HEK293 (cell line): ENCODE data around the gene NOSIP.

Experiments
- KLF1 ChIP-seq: fragments of 450-650 bp; formaldehyde crosslinking; IDR thresholded peaks from 2 replicates; pipeline ENCODE4 v1.5.1; 2016; ENCODE audit warnings: missing biosample characterization, missing genetic modification characterization
- OSR2 ChIP-seq: fragments of 450-650 bp; formaldehyde crosslinking; IDR thresholded peaks from 2 replicates; pipeline ENCODE4 v1.5.1; 2016; ENCODE audit warnings: missing biosample characterization, missing genetic modification characterization
- SALL2 ChIP-seq: fragments of 450-650 bp; formaldehyde crosslinking; IDR thresholded peaks from 2 replicates; pipeline ENCODE4 v1.5.0; 2017; ENCODE audit warnings: missing biosample characterization, mild to moderate bottlenecking, missing genetic modification characterization, borderline replicate concordance
- SP2 ChIP-seq: fragments of 450-650 bp; formaldehyde crosslinking; IDR thresholded peaks from 2 replicates; pipeline ENCODE4 v1.5.1; 2016; ENCODE audit warnings: missing biosample characterization, missing genetic modification characterization
- ZBTB1 ChIP-seq: fragments of 450-650 bp; formaldehyde crosslinking; IDR thresholded peaks from 2 replicates; pipeline ENCODE4 v1.5.1; 2016; ENCODE audit warnings: missing biosample characterization, missing genetic modification characterization
- ZBTB17 ChIP-seq: fragments of 450-650 bp; formaldehyde crosslinking; IDR thresholded peaks from 2 replicates; pipeline ENCODE4 v1.5.1; 2016; ENCODE audit warnings: missing biosample characterization, missing genetic modification characterization
- ZEB2 ChIP-seq: fragments of 450-650 bp; formaldehyde crosslinking; IDR thresholded peaks from 2 replicates; pipeline ENCODE4 v1.5.1; 2016; ENCODE audit warnings: missing biosample characterization, missing genetic modification characterization
- ZFP41 ChIP-seq: fragments of 450-650 bp; formaldehyde crosslinking; IDR thresholded peaks from 2 replicates; pipeline ENCODE4 v1.5.1; 2016; ENCODE audit warnings: missing biosample characterization, missing genetic modification characterization, borderline replicate concordance
- ZNF140 ChIP-seq: fragments of 450-650 bp; formaldehyde crosslinking; IDR thresholded peaks from 2 replicates; pipeline ENCODE4 v1.5.1; 2016; ENCODE audit warnings: missing biosample characterization, missing genetic modification characterization
- ZNF146 ChIP-seq: fragments of 450-650 bp; formaldehyde crosslinking; IDR thresholded peaks from 2 replicates; pipeline ENCODE4 v1.5.1; 2016; ENCODE audit warnings: missing biosample characterization, missing genetic modification characterization
- ZNF16 ChIP-seq: fragments of 450-650 bp; formaldehyde crosslinking; IDR thresholded peaks from 2 replicates; pipeline ENCODE4 v1.5.1; 2016; ENCODE audit warnings: low read depth, missing biosample characterization, missing genetic modification characterization
- ZNF18 ChIP-seq: fragments of 450-650 bp; formaldehyde crosslinking; IDR thresholded peaks from 2 replicates; pipeline ENCODE4 v1.5.1; 2016; ENCODE audit warnings: missing biosample characterization, missing genetic modification characterization
- ZNF239 ChIP-seq: fragments of 450-650 bp; formaldehyde crosslinking; IDR thresholded peaks from 2 replicates; pipeline ENCODE4 v1.5.1; 2016; ENCODE audit warnings: missing biosample characterization, missing genetic modification characterization
- ZNF248 ChIP-seq: fragments of 450-650 bp; formaldehyde crosslinking; IDR thresholded peaks from 2 replicates; pipeline ENCODE4 v1.5.1; 2017; ENCODE audit warnings: missing biosample characterization, missing genetic modification characterization
- ZNF335 ChIP-seq: fragments of 450-650 bp; formaldehyde crosslinking; conservative IDR thresholded peaks from 2 replicates; pipeline ENCODE4 v1.5.1; 2016; ENCODE audit warnings: missing biosample characterization, missing genetic modification characterization
- ZNF404 ChIP-seq: fragments of 450-650 bp; formaldehyde crosslinking; IDR thresholded peaks from 2 replicates; pipeline ENCODE4 v1.5.1; 2017; ENCODE audit warnings: missing biosample characterization, missing genetic modification characterization
- ZNF423 ChIP-seq: fragments of 450-650 bp; formaldehyde crosslinking; IDR thresholded peaks from 2 replicates; pipeline ENCODE4 v1.5.1; 2016; ENCODE audit warnings: missing biosample characterization, missing genetic modification characterization
- ZNF426 ChIP-seq: fragments of 450-650 bp; formaldehyde crosslinking; IDR thresholded peaks from 2 replicates; pipeline ENCODE4 v1.5.1; 2017; ENCODE audit warnings: missing biosample characterization, missing genetic modification characterization, mild to moderate bottlenecking, inconsistent platforms, moderate library complexity
- ZNF513 ChIP-seq: fragments of 450-650 bp; IDR thresholded peaks from 2 replicates; pipeline ENCODE4 v1.5.1; 2018; ENCODE audit warnings: missing biosample characterization, missing genetic modification characterization
- ZNF544 ChIP-seq: fragments of 450-650 bp; formaldehyde crosslinking; IDR thresholded peaks from 2 replicates; pipeline ENCODE4 v1.5.0; 2017; ENCODE audit warnings: missing biosample characterization, missing genetic modification characterization
- ZNF548 ChIP-seq: fragments of 450-650 bp; formaldehyde crosslinking; IDR thresholded peaks from 2 replicates; pipeline ENCODE4 v1.5.1; 2016; ENCODE audit warnings: missing biosample characterization, missing genetic modification characterization
- ZNF555 ChIP-seq: fragments of 450-650 bp; formaldehyde crosslinking; conservative IDR thresholded peaks from 2 replicates; pipeline ENCODE4 v1.5.1; 2017; ENCODE audit warnings: missing biosample characterization, mild to moderate bottlenecking, missing genetic modification characterization, inconsistent platforms
- ZNF571 ChIP-seq: fragments of 450-650 bp; formaldehyde crosslinking; IDR thresholded peaks from 2 replicates; pipeline ENCODE4 v1.5.0; 2017; ENCODE audit warnings: missing biosample characterization, missing genetic modification characterization
- ZNF596 ChIP-seq: fragments of 450-650 bp; IDR thresholded peaks from 2 replicates; pipeline ENCODE4 v1.5.0; 2018; ENCODE audit warnings: missing biosample characterization, mild to moderate bottlenecking, missing genetic modification characterization, moderate library complexity
- ZNF600 ChIP-seq: fragments of 450-650 bp; formaldehyde crosslinking; IDR thresholded peaks from 2 replicates; pipeline ENCODE4 v1.5.1; 2016; ENCODE audit warnings: missing biosample characterization, missing genetic modification characterization
- ZNF623 ChIP-seq: fragments of 450-650 bp; formaldehyde crosslinking; IDR thresholded peaks from 2 replicates; pipeline ENCODE4 v1.5.1; 2016; ENCODE audit warnings: missing biosample characterization, missing genetic modification characterization
- ZNF658 ChIP-seq: fragments of 450-650 bp; formaldehyde crosslinking; IDR thresholded peaks from 2 replicates; pipeline ENCODE4; 2016; ENCODE audit warnings: missing biosample characterization, missing genetic modification characterization
- ZNF660 ChIP-seq: fragments of 450-650 bp; IDR thresholded peaks from 2 replicates; pipeline ENCODE4 v1.5.1; 2018; ENCODE audit warnings: missing biosample characterization, mild to moderate bottlenecking, missing genetic modification characterization
- ZNF664 ChIP-seq: fragments of 450-650 bp; formaldehyde crosslinking; IDR thresholded peaks from 2 replicates; pipeline ENCODE4 v1.5.1; 2016; ENCODE audit warnings: missing biosample characterization, missing genetic modification characterization
- ZNF704 ChIP-seq: fragments of 450-650 bp; formaldehyde crosslinking; IDR thresholded peaks from 2 replicates; pipeline ENCODE4 v1.5.1; 2016; ENCODE audit warnings: missing biosample characterization, missing genetic modification characterization
- ZNF707 ChIP-seq: fragments of 450-650 bp; formaldehyde crosslinking; IDR thresholded peaks from 2 replicates; pipeline ENCODE4 v1.5.1; 2016; ENCODE audit warnings: missing biosample characterization, missing genetic modification characterization
- TF ChIP-seq, protein P1 (sequence below): fragments of 450-650 bp; formaldehyde crosslinking; IDR thresholded peaks from 2 replicates; pipeline ENCODE4 v1.5.1; 2016; ENCODE audit warnings: missing biosample characterization, missing genetic modification characterization, borderline replicate concordance

NOSIP gene

GRCh38 chr19:49590071-49590970, 10.0 kb upstream of the NOSIP start (continued):
- no peak for TF ChIP-seq SALL2 (tag by site-specific recombination)
- no peak for TF ChIP-seq ZNF16 (tag by site-specific recombination)
- TF ChIP-seq ZNF404 (tag by site-specific recombination): no peak
- no peak for TF ChIP-seq ZNF623 (tag by site-specific recombination)
- TF ChIP-seq ZBTB1 (tag by site-specific recombination): no peak
- TF ChIP-seq, protein P1, sequence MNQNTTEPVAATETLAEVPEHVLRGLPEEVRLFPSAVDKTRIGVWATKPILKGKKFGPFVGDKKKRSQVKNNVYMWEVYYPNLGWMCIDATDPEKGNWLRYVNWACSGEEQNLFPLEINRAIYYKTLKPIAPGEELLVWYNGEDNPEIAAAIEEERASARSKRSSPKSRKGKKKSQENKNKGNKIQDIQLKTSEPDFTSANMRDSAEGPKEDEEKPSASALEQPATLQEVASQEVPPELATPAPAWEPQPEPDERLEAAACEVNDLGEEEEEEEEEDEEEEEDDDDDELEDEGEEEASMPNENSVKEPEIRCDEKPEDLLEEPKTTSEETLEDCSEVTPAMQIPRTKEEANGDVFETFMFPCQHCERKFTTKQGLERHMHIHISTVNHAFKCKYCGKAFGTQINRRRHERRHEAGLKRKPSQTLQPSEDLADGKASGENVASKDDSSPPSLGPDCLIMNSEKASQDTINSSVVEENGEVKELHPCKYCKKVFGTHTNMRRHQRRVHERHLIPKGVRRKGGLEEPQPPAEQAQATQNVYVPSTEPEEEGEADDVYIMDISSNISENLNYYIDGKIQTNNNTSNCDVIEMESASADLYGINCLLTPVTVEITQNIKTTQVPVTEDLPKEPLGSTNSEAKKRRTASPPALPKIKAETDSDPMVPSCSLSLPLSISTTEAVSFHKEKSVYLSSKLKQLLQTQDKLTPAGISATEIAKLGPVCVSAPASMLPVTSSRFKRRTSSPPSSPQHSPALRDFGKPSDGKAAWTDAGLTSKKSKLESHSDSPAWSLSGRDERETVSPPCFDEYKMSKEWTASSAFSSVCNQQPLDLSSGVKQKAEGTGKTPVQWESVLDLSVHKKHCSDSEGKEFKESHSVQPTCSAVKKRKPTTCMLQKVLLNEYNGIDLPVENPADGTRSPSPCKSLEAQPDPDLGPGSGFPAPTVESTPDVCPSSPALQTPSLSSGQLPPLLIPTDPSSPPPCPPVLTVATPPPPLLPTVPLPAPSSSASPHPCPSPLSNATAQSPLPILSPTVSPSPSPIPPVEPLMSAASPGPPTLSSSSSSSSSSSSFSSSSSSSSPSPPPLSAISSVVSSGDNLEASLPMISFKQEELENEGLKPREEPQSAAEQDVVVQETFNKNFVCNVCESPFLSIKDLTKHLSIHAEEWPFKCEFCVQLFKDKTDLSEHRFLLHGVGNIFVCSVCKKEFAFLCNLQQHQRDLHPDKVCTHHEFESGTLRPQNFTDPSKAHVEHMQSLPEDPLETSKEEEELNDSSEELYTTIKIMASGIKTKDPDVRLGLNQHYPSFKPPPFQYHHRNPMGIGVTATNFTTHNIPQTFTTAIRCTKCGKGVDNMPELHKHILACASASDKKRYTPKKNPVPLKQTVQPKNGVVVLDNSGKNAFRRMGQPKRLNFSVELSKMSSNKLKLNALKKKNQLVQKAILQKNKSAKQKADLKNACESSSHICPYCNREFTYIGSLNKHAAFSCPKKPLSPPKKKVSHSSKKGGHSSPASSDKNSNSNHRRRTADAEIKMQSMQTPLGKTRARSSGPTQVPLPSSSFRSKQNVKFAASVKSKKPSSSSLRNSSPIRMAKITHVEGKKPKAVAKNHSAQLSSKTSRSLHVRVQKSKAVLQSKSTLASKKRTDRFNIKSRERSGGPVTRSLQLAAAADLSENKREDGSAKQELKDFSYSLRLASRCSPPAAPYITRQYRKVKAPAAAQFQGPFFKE (tag by site-specific recombination): no peak
- peak; percentile 81 for TF ChIP-seq SP2 (tag by site-specific recombination)
- no peak for TF ChIP-seq ZNF426 (tag by site-specific recombination)
- TF ChIP-seq ZNF596 (tag by site-specific recombination): no peak
- TF ChIP-seq ZNF146: no peak
- TF ChIP-seq OSR2 (tag by site-specific recombination): no peak
- TF ChIP-seq ZEB2 (tag by site-specific recombination): peak; percentile 70; the same call in 1 of the 2 replicates
- TF ChIP-seq ZNF707 (tag by site-specific recombination): no peak
- no peak for TF ChIP-seq ZNF571 (tag by site-specific recombination)
- TF ChIP-seq ZNF239 (tag by site-specific recombination): no peak
- TF ChIP-seq ZNF544 (tag by site-specific recombination): no peak
- 0 out of 2 replicates have a peak, but pooled peaks have one; percentile 34 for TF ChIP-seq ZNF18 (tag by site-specific recombination)
- no peak; the same call in 1 of the 2 replicates for TF ChIP-seq KLF1 (tag by site-specific recombination)
- no peak for TF ChIP-seq ZNF548
- TF ChIP-seq ZNF664 (tag by site-specific recombination): no peak
- TF ChIP-seq ZNF660 (tag by site-specific recombination): no peak
- no peak for TF ChIP-seq ZNF140 (tag by site-specific recombination)
- TF ChIP-seq ZNF600 (tag by site-specific recombination): 0 out of 2 replicates have a peak, but pooled peaks have one; percentile 48
- no peak; the same call in 1 of the 2 replicates for TF ChIP-seq ZNF423 (tag by site-specific recombination)
- TF ChIP-seq ZNF704 (tag by site-specific recombination): no peak
- no peak for TF ChIP-seq ZNF658 (tag by site-specific recombination)
- peak; percentile 84 for TF ChIP-seq ZNF335 (tag by site-specific recombination)
- no peak for TF ChIP-seq ZNF248
- TF ChIP-seq ZBTB17 (tag by site-specific recombination): peak; percentile 78; the same call in 1 of the 2 replicates
- no peak for TF ChIP-seq ZNF513 (tag by site-specific recombination)
- no peak for TF ChIP-seq ZNF555 (tag by site-specific recombination)
- no peak for TF ChIP-seq ZFP41 (tag by site-specific recombination)
